ENCODE data around the gene SPTLC3. TPM values are rescaled to one million over a fixed set of nuclear protein-coding genes. Genes with fewer than 3 reads are reported as not detected.

Gene SPTLC3
- total and polyA plus RNA-seq, 2 of the 13 experiments (the other 11 are each of a cell fraction or from before 2014, with no cell fraction given), result 20.5 to 95.6 TPM

DNA sequence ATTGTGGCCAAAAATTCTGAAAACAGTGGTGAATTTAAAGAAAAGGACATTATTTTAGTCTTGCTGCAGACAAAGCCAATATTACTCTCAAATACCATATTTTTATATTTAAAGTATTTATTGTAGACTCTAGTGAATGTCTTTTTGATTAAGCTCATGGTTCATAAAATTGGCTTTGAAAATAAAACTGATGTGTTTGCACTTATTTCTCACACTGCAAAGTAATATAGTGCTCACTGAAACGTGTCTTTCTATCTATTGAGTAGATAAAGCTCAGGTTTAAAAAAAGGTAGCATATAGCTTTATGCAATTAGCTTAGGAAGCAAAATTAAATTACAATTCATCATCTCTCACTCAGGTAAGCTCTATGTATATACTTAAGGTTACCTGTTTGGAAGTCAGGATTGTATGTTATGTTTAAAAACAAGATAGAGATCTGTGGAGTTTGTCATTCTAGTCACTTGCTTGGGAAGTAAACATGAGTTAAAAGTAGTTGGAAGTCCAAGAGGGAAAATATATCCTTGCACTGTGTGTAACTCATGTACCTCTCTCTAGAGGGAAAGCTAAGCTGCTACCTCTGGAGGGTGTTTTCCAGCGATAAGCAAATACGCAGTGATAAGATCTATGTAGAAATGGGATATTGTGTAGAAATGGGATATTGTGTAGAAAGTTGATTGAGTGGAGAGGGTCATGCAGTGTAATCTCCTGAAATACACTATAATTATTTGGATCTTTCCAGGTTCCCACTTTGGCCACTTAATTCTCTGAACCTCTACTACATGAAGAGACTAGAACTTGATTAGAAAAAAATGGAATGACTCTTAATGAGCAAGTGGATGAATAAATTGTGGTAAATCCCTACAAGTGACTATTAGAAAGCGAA, 29.9 kb upstream of the SPTLC3 start (continued):
- TF ChIP-seq BRD4 (CRISPR knock-in tag; IDR thresholded peaks at IDR 0.05), result peak; percentile 74; the same call in 1 of the 2 replicates
- TF ChIP-seq SMAD3 (CRISPR knock-in tag; IDR thresholded peaks at IDR 0.05), result peak; percentile 52; the same call in 1 of the 2 replicates
- TF ChIP-seq, protein P1, sequence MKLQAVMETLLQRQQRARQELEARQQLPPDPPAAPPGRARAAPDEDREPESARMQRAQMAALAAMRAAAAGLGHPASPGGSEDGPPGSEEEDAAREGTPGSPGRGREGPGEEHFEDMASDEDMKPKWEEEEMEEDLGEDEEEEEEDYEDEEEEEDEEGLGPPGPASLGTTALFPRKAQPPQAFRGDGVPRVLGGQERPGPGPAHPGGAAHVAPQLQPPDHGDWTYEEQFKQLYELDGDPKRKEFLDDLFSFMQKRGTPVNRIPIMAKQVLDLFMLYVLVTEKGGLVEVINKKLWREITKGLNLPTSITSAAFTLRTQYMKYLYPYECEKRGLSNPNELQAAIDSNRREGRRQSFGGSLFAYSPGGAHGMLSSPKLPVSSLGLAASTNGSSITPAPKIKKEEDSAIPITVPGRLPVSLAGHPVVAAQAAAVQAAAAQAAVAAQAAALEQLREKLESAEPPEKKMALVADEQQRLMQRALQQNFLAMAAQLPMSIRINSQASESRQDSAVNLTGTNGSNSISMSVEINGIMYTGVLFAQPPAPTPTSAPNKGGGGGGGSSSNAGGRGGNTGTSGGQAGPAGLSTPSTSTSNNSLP (IDR thresholded peaks at IDR 0.05; ENCODE audit: low read depth, low read length), result peak; percentile 73
- peak; percentile 88; the same call in 1 of the 2 replicates for TF ChIP-seq ZMYM2 (CRISPR knock-in tag; IDR thresholded peaks at IDR 0.05)
- TF ChIP-seq HNF4A (CRISPR knock-in tag; IDR thresholded peaks at IDR 0.05), result peak; percentile 94
- TF ChIP-seq RARA (CRISPR knock-in tag; IDR thresholded peaks at IDR 0.05), result peak; percentile 81; the same call in 1 of the 2 replicates
- TF ChIP-seq, protein P2, sequence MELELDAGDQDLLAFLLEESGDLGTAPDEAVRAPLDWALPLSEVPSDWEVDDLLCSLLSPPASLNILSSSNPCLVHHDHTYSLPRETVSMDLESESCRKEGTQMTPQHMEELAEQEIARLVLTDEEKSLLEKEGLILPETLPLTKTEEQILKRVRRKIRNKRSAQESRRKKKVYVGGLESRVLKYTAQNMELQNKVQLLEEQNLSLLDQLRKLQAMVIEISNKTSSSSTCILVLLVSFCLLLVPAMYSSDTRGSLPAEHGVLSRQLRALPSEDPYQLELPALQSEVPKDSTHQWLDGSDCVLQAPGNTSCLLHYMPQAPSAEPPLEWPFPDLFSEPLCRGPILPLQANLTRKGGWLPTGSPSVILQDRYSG (CRISPR knock-in tag; IDR thresholded peaks at IDR 0.05), result peak; percentile 70; the same call in 1 of the 2 replicates
- TF ChIP-seq MAFK (conservative IDR thresholded peaks at IDR 0.05 in 1 of 2, IDR thresholded peaks at IDR 0.05 in 1 of 2; ENCODE audit: low read length in 2 of 2), result peak; percentile 72 to 76
- TF ChIP-seq SATB2 (CRISPR knock-in tag; IDR thresholded peaks at IDR 0.05), result 0 out of 2 replicates have a peak, but pooled peaks have one; percentile 68
- no peak for TF ChIP-seq SKI (IDR thresholded peaks at IDR 0.05; ENCODE audit: partially characterized antibody)
- TF ChIP-seq ZNF552 (CRISPR knock-in tag; IDR thresholded peaks at IDR 0.05; ENCODE audit: borderline replicate concordance), result no peak
- TF ChIP-seq, protein P3, sequence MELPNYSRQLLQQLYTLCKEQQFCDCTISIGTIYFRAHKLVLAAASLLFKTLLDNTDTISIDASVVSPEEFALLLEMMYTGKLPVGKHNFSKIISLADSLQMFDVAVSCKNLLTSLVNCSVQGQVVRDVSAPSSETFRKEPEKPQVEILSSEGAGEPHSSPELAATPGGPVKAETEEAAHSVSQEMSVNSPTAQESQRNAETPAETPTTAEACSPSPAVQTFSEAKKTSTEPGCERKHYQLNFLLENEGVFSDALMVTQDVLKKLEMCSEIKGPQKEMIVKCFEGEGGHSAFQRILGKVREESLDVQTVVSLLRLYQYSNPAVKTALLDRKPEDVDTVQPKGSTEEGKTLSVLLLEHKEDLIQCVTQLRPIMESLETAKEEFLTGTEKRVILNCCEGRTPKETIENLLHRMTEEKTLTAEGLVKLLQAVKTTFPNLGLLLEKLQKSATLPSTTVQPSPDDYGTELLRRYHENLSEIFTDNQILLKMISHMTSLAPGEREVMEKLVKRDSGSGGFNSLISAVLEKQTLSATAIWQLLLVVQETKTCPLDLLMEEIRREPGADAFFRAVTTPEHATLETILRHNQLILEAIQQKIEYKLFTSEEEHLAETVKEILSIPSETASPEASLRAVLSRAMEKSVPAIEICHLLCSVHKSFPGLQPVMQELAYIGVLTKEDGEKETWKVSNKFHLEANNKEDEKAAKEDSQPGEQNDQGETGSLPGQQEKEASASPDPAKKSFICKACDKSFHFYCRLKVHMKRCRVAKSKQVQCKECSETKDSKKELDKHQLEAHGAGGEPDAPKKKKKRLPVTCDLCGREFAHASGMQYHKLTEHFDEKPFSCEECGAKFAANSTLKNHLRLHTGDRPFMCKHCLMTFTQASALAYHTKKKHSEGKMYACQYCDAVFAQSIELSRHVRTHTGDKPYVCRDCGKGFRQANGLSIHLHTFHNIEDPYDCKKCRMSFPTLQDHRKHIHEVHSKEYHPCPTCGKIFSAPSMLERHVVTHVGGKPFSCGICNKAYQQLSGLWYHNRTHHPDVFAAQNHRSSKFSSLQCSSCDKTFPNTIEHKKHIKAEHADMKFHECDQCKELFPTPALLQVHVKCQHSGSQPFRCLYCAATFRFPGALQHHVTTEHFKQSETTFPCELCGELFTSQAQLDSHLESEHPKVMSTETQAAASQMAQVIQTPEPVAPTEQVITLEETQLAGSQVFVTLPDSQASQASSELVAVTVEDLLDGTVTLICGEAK (IDR thresholded peaks at IDR 0.05), result no peak
- TF ChIP-seq, protein P3 (CRISPR knock-in tag; IDR thresholded peaks at IDR 0.05), result no peak
- no peak for TF ChIP-seq ZNF296 (CRISPR knock-in tag; conservative IDR thresholded peaks at IDR 0.05)
- TF ChIP-seq SIX4 (CRISPR knock-in tag; IDR thresholded peaks at IDR 0.05), result peak; percentile 80
- peak; percentile 64; the same call in 1 of the 2 replicates for TF ChIP-seq ZSCAN29 (CRISPR knock-in tag; conservative IDR thresholded peaks at IDR 0.05)
